HepG2 (cell line): ENCODE results near the gene AGRN. TPM values are rescaled to one million over a fixed set of nuclear protein-coding genes. Genes with fewer than 3 reads are reported as not detected.
A peak's percentile ranks its signal among the peaks of the same experiment; 100 is the strongest.

ENCODE experiments used
- ARNT2 ChIP-seq: sonication (generic); formaldehyde crosslinking; IDR thresholded peaks from 2 replicates; pipeline ENCODE4 v1.8.0; 2022; ENCODE audit warnings: mild to moderate bottlenecking, low read depth, missing genetic modification reagents, moderate library complexity
- CC2D1A ChIP-seq: sonication (generic); formaldehyde crosslinking; IDR thresholded peaks from 2 replicates; pipeline ENCODE4 v1.8.1; 2023; ENCODE audit warnings: mild to moderate bottlenecking, missing genetic modification reagents
- GLI4 ChIP-seq: sonication (generic); formaldehyde crosslinking; IDR thresholded peaks from 2 replicates; pipeline ENCODE4 v1.5.1; 2020; ENCODE audit warnings: missing genetic modification reagents, mild to moderate bottlenecking, moderate library complexity, borderline replicate concordance
- SNAPC4 ChIP-seq: sonication (generic); formaldehyde crosslinking; IDR thresholded peaks from 2 replicates; pipeline ENCODE4 v1.4.0; 2020; ENCODE audit warnings: mild to moderate bottlenecking, missing genetic modification reagents
- SRSF1 ChIP-seq: fragments of 200-400 bp; formaldehyde crosslinking; optimal IDR thresholded peaks from 2 replicates; pipeline ENCODE3; 2017; ENCODE audit warnings: mild to moderate bottlenecking, low read depth, low read length, moderate library complexity
- TBL1XR1 ChIP-seq: fragments of 150-350 bp; IDR thresholded peaks from 2 replicates; pipeline ENCODE4 v1.6.1; 2014; ENCODE audit warnings: borderline replicate concordance, low read length; ENCODE audit not compliant: partially characterized antibody
- TFAP4 ChIP-seq: sonication (generic); IDR thresholded peaks from 2 replicates; pipeline ENCODE4 v1.6.1; 2016; ENCODE audit warnings: low read depth, borderline replicate concordance
- ZBTB21 ChIP-seq: sonication (generic); formaldehyde crosslinking; IDR thresholded peaks from 2 replicates; pipeline ENCODE4 v1.4.0; 2020; ENCODE audit warnings: missing genetic modification reagents
- ZC3H4 ChIP-seq: sonication (generic); formaldehyde crosslinking; IDR thresholded peaks from 2 replicates; pipeline ENCODE4 v1.4.0; 2020; ENCODE audit warnings: missing genetic modification reagents, borderline replicate concordance
- ZFP90 ChIP-seq: sonication (generic); formaldehyde crosslinking; IDR thresholded peaks from 2 replicates; pipeline ENCODE4 v1.8.0; 2022; ENCODE audit warnings: missing genetic modification reagents, mild to moderate bottlenecking, inconsistent platforms, borderline replicate concordance
- ZKSCAN8 ChIP-seq: IDR thresholded peaks from 2 replicates; pipeline ENCODE4 v1.6.1; 2016; ENCODE audit warnings: borderline replicate concordance, missing genetic modification reagents, missing compliant biosample characterization
- ZNF274 ChIP-seq: sonication (generic); formaldehyde crosslinking; IDR thresholded peaks from 2 replicates; pipeline ENCODE4 v1.5.1; 2020; ENCODE audit warnings: mild to moderate bottlenecking, missing genetic modification reagents
- ZNF639 ChIP-seq: conservative IDR thresholded peaks from 2 replicates; pipeline ENCODE4 v1.6.1; 2018; ENCODE audit warnings: missing genetic modification reagents
- polyA plus RNA-seq, 8 experiments: library from polyadenylated mRNA; depleted of rRNA in 3 of 8; stranded (reverse) in 7 of 8; unstranded in 1 of 8; fragments of >200 nt; fragmentation: Illumina TruSeq in 4 of 8; extraction: Trizol in 4 of 8; gene quantifications; 2 replicates each; pipeline versions ENCODE4 v1.2.1 to v1.2.3, GENCODE V29; 2011 to 2016; ENCODE audit warnings: low read depth in 4 of 8, missing spikeins in 1 of 8, mixed read lengths in 1 of 8; ENCODE audit not compliant: insufficient read depth in 1 of 8
- total RNA-seq, 5 experiments: library from RNA; depleted of rRNA; stranded (reverse); fragments of >200 nt; fragmentation: Illumina TruSeq; extraction: Trizol; gene quantifications; 2 replicates each; pipeline ENCODE4 v1.2.3, GENCODE V29; 2016; ENCODE audit warnings: low read depth in 1 of 5

AGRN gene
- total and polyA plus RNA-seq, 2 of the 13 experiments (the other 11 are each of a cell fraction or from before 2014, with no cell fraction given): 29.8 to 65.2 TPM

GRCh38 chr1:1000357-1001056 lies 19.4 kb upstream of the AGRN start (continued):
- TF ChIP-seq GLI4 (CRISPR knock-in tag) (peak; percentile 75; the same call in 1 of the 2 replicates), TFAP4 (0 out of 2 replicates have a peak, but pooled peaks have one; percentile 56), SNAPC4 (CRISPR knock-in tag) (0 out of 2 replicates have a peak, but pooled peaks have one; percentile 12), ZC3H4 (CRISPR knock-in tag) (no peak), CC2D1A (no peak), ARNT2 (CRISPR knock-in tag) (no peak; the same call in none of the 2 replicates), ZNF639 (peak; percentile 83), SRSF1 (peak; percentile 88), ZKSCAN8 (CRISPR knock-in tag) (no peak; the same call in 1 of the 2 replicates), TBL1XR1 (no peak), ZNF274 (CRISPR knock-in tag) (peak; percentile 66; the same call in 1 of the 2 replicates), ZBTB21 (peak; percentile 100), ZFP90 (CRISPR knock-in tag) (peak; percentile 19; the same call in 1 of the 2 replicates)
